NK-92 (cell line): ENCODE results near the gene SPAG4.

Experiments used
- DNase-seq: peaks from one replicate; lab custom pipeline; 2025; ENCODE audit not compliant: unreplicated experiment; lab: John Stamatoyannopoulos, UW

The SPAG4 gene

GRCh38 chr20:35599776-35600120 is 15.9 kb upstream of the SPAG4 start:
- DNase-seq: no peak

- no peak for DNase-seq
These were observed 15.2 kb upstream of the SPAG4 start for GRCh38 chr20:35600176-35600992.

- DNase-seq: no peak
These were observed 14.3 kb upstream of the SPAG4 start for GRCh38 chr20:35600993-35601973.

- no peak for DNase-seq
These were observed 13.6 kb upstream of the SPAG4 start for GRCh38 chr20:35601990-35602389.

GRCh38 chr20:35602851-35603495 is 12.7 kb upstream of the SPAG4 start:
- DNase-seq: no peak

- no peak for DNase-seq
These were observed 11.8 kb upstream of the SPAG4 start for GRCh38 chr20:35603695-35604448.

GRCh38 chr20:35604449-35604747 is 11.2 kb upstream of the SPAG4 start:
- no peak for DNase-seq

- no peak for DNase-seq
These were observed 9.5 kb upstream of the SPAG4 start for GRCh38 chr20:35606127-35606526.

- no peak for DNase-seq
These were observed 8.5 kb upstream of the SPAG4 start for GRCh38 chr20:35607003-35607735.

- DNase-seq: no peak
These were observed 4.7 kb upstream of the SPAG4 start for GRCh38 chr20:35610833-35611427.

GRCh38 chr20:35611482-35611881 is 4.1 kb upstream of the SPAG4 start:
- no peak for DNase-seq

- no peak for DNase-seq
These were observed 1.1 kb downstream of the SPAG4 start for GRCh38 chr20:35616465-35617396.

- no peak for DNase-seq
These were observed 2.0 kb downstream of the SPAG4 start for GRCh38 chr20:35617397-35618262.

- DNase-seq: no peak
These were observed 2.9 kb downstream of the SPAG4 start for GRCh38 chr20:35618263-35619131.

- DNase-seq: no peak
These were observed 3.8 kb downstream of the SPAG4 start for GRCh38 chr20:35619196-35620095.
